AG09309 (cell line): ENCODE measurements around the gene SPRR2A.
"Not testable (repeated sequence)": the region's sequence is repeated elsewhere in the genome, so short reads cannot be mapped to it uniquely, and the experiment has no call there.

Source experiments
- DNase-seq: peaks from one replicate; pipeline ENCODE4 v3.0.0-alpha.2; 2010; ENCODE audit warnings: low read depth
- H3K4me3 ChIP-seq: 2 replicates; pipeline ENCODE4 v1.5.1; 2011; ENCODE audit warnings: mild to moderate bottlenecking, low read depth, low read length, moderate library complexity; ENCODE audit not compliant: control insufficient read depth
- TF ChIP-seq, protein P1 (sequence below): IDR thresholded peaks from 2 replicates; pipeline ENCODE4 v1.5.1; 2011; ENCODE audit warnings: mild to moderate bottlenecking, low read depth, low read length, inconsistent platforms; ENCODE audit not compliant: insufficient read depth, control insufficient read depth; ENCODE audit errors: missing control alignments

SPRR2A gene

DNA sequence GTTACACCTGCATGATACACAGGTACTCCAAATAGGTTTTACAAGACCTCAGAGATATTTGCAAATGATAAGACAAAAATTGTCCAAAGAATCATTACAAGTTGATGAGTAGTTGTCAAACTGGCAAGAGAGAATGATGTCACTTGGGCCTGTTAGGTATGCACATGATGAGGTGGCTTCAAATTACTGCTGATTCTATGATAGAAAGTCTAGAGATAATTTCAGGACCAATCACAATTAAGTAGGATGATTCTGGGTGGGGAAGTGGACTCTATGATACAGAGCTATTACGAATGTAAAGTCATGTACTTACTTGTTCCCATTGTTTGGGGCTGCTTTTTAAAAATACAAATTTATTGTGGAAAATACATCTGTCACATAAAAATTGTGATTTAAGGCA is 31.5 kb downstream of the SPRR2A start:
- TF ChIP-seq, protein P1, sequence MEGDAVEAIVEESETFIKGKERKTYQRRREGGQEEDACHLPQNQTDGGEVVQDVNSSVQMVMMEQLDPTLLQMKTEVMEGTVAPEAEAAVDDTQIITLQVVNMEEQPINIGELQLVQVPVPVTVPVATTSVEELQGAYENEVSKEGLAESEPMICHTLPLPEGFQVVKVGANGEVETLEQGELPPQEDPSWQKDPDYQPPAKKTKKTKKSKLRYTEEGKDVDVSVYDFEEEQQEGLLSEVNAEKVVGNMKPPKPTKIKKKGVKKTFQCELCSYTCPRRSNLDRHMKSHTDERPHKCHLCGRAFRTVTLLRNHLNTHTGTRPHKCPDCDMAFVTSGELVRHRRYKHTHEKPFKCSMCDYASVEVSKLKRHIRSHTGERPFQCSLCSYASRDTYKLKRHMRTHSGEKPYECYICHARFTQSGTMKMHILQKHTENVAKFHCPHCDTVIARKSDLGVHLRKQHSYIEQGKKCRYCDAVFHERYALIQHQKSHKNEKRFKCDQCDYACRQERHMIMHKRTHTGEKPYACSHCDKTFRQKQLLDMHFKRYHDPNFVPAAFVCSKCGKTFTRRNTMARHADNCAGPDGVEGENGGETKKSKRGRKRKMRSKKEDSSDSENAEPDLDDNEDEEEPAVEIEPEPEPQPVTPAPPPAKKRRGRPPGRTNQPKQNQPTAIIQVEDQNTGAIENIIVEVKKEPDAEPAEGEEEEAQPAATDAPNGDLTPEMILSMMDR = no peak
- H3K4me3 ChIP-seq = no peak overlapping the region

GRCh38 chr1:153024413-153024812 is 32.9 kb downstream of the SPRR2A start:
- DNase-seq = no peak
- no peak overlapping the region for H3K4me3 ChIP-seq
- TF ChIP-seq, protein P1 = no peak

More for the DNA sequence above, 31.5 kb downstream of the SPRR2A start:
- DNase-seq = no peak

DNA sequence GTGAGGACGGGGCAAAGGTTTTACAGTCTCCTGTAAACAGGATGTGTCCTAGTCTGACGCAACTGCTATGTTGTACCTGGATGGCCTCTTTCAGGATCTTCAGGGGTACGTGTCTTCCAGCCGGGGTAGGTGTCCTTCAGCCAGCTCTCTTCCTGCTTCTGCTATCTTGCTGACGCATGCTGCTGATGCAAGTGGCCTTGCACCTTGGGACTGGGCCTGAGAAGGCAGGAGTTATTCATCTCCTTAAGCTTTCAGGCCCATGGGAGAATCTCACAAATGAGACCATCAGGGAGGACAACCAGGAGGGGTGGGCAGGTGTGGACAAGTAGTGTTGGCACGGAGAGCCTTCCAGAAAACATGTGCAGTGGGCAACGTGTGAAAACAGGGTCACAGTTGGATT is 34.2 kb downstream of the SPRR2A start:
- DNase-seq = no peak
- TF ChIP-seq, protein P1 = no peak
- no peak overlapping the region for H3K4me3 ChIP-seq

DNA sequence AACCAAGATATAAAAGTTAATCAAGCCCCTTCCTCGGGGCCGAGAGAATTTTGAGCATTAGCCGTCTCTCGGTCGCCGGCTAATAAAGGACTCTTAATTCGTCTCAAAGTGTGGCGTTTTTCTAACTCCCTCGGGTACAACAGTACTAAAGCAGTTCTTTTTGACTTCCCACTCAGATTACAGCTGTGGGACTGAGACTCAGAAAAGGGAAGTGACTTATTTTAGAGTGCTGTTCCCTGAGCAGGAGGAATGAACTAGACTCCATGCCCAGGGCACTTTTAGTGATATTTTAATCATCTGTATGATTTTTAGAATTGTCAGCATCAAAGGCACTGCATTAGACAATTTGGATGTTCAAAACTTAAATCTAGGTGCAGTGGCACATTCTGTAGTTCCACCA is 35.0 kb downstream of the SPRR2A start:
- not testable (repeated sequence) for H3K4me3 ChIP-seq, DNase-seq

GRCh38 chr1:153021829-153022228 is 35.5 kb downstream of the SPRR2A start:
- not testable (repeated sequence) for H3K4me3 ChIP-seq

GRCh38 chr1:153011235-153011758 is 46.0 kb downstream of the SPRR2A start:
- not testable (repeated sequence) for DNase-seq, H3K4me3 ChIP-seq

More at GRCh38 chr1:153021829-153022228, 35.5 kb downstream of the SPRR2A start:
- DNase-seq = not testable (repeated sequence)
